ENCODE measurements around the gene DDX49.

Gene DDX49

GRCh38 chr19:18975869-18976268, 56.4 kb downstream of the DDX49 start:
- DNase-seq (ENCODE audit: low spot score) = no peak
